ENCODE data around the gene MAGEA11.
"Not testable (repeated sequence)": the region's sequence is repeated elsewhere in the genome, so short reads cannot be mapped to it uniquely, and the experiment has no call there.

Gene MAGEA11

GRCh38 chrX:149711545-149712236 is at the start of gene MAGEA11:
TSS of gene MAGEA11 (plus strand) at chrX:149712060. CDS start at chrX:149713160, 1,100 bp downstream.
- no peak for DNase-seq (ENCODE audit: low spot score)

- not testable (repeated sequence) for DNase-seq (ENCODE audit: low spot score)
Observed at GRCh38 chrX:149675088-149675487, 36.8 kb upstream of the MAGEA11 start.

- not testable (repeated sequence) for DNase-seq (ENCODE audit: low spot score)
Observed at GRCh38 chrX:149675554-149675953, 36.3 kb upstream of the MAGEA11 start.

GRCh38 chrX:149679164-149679678 is 32.6 kb upstream of the MAGEA11 start:
- DNase-seq (ENCODE audit: low spot score): not testable (repeated sequence)

GRCh38 chrX:149681182-149681581 is 30.7 kb upstream of the MAGEA11 start:
- no peak for DNase-seq (ENCODE audit: low spot score)

GRCh38 chrX:149682031-149682430 is 29.8 kb upstream of the MAGEA11 start:
- no peak for DNase-seq (ENCODE audit: low spot score)

GRCh38 chrX:149682956-149683947 is 28.6 kb upstream of the MAGEA11 start:
- no peak for DNase-seq (ENCODE audit: low spot score)

GRCh38 chrX:149683966-149684730 is 27.7 kb upstream of the MAGEA11 start:
- no peak for DNase-seq (ENCODE audit: low spot score)

- no peak for DNase-seq (ENCODE audit: low spot score)
Observed at GRCh38 chrX:149687991-149688390, 23.9 kb upstream of the MAGEA11 start.

GRCh38 chrX:149688552-149688951 is 23.3 kb upstream of the MAGEA11 start:
- DNase-seq (ENCODE audit: low spot score): no peak

- no peak for DNase-seq (ENCODE audit: low spot score)
Observed at GRCh38 chrX:149691794-149692193, 20.1 kb upstream of the MAGEA11 start.

- not testable (repeated sequence) for DNase-seq (ENCODE audit: low spot score)
Observed at GRCh38 chrX:149692686-149693272, 19.1 kb upstream of the MAGEA11 start.

GRCh38 chrX:149699761-149700160 is 12.1 kb upstream of the MAGEA11 start:
- no peak for DNase-seq (ENCODE audit: low spot score)

- DNase-seq (ENCODE audit: low spot score): no peak
Observed at GRCh38 chrX:149704664-149705063, 7.2 kb upstream of the MAGEA11 start.

GRCh38 chrX:149707147-149707901 is 4.5 kb upstream of the MAGEA11 start:
- DNase-seq (ENCODE audit: low spot score): no peak

- DNase-seq (ENCODE audit: low spot score): no peak
Observed at GRCh38 chrX:149712831-149713230, 971 bp downstream of the MAGEA11 start.

- no peak for DNase-seq (ENCODE audit: low spot score)
Observed at GRCh38 chrX:149713279-149714050, 1.6 kb downstream of the MAGEA11 start.

- DNase-seq (ENCODE audit: low spot score): no peak
Observed at GRCh38 chrX:149715468-149715867, 3.6 kb downstream of the MAGEA11 start.

GRCh38 chrX:149716632-149717031 is 4.8 kb downstream of the MAGEA11 start:
- DNase-seq (ENCODE audit: low spot score): no peak

GRCh38 chrX:149717803-149718202 is 5.9 kb downstream of the MAGEA11 start:
- no peak for DNase-seq (ENCODE audit: low spot score)

Data from RKO (cell line).